Left kidney (tissue), 2 donors: ENCODE results near the gene DIPK1A. TPM values are rescaled to one million over a fixed set of nuclear protein-coding genes. Genes with fewer than 3 reads are reported as not detected.
A peak's percentile ranks its signal among the peaks of the same experiment; 100 is the strongest.
"Not testable (repeated sequence)": the region's sequence is repeated elsewhere in the genome, so short reads cannot be mapped to it uniquely, and the experiment has no call there.

Source experiments
- DNase-seq: peaks from one replicate; pipeline ENCODE4 v3.0.0-alpha.2; 2013
- polyA plus RNA-seq: library from polyadenylated mRNA; unstranded; fragments of 120-200 nt; gene quantifications from one replicate; pipeline ENCODE4 v1.2.1, GENCODE V29; 2013; ENCODE audit not compliant: insufficient read length

Gene DIPK1A
- polyA plus RNA-seq, 1 donor: 8.6 TPM

DNA sequence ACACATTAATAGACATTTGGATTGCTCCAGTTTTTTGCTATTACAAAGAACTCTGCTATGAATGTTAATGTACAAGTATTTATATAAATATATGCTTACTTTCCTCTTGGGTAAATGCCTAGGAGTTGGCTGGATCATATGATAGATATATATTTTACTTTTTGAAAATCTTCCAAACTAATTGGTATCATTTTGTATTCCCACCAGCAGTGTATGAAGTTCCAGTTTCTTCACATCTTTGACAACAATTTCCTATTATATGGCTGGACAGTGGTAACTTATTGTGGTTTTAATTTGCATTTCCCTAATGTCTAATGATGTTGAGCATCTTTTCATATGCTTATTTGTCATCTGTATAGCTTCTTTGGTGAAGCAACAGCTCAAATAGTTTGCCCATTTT lies 23.8 kb upstream of the DIPK1A start:
- DNase-seq: no peak

DNA sequence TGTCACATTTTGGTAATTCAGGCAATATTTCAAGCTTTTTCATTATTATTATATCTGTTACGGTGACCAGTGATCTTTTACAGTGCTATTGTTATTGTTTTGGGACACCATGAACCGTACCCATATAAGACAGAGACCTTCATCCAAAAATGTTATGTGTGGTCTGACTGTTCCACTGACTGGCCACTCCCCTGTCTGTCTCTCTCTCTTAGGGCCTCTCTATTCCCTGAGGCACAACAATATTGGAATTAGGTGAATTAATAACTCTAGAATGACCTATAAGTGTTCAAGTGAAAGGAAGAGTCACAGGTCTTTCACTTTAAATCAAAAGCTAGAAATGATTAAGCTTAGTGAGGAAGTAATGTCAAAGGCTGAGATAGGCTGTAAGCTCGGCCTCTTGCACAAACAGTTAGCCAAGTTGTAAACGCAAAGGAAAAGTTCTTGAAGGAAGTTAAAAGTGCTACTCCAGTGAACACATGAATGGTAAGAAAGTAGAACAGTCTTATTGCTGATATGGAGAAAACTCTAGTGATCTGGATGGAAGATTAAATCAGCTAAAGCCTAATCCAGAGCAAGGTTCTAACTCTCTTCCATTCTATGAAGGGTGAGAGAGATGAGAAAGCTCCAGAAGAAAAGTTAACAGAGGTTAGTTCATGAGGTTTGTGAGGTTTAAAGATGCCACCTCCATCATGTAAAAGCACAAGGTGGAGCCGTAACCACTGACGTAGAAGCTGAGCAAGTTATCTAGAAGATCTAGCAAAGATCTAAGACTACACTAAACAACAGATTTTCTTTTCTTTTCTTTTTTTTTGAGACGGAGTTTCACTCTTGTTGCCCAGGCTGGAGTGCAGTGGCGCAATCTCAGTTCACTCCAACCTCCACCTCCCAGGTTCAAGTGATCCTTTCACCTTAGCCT lies 19.7 kb upstream of the DIPK1A start:
- DNase-seq: no peak

GRCh38 chr1:92975551-92976232 lies 14.4 kb upstream of the DIPK1A start:
- no peak for DNase-seq

- not testable (repeated sequence) for DNase-seq
Observed at GRCh38 chr1:92974112-92974511, 12.8 kb upstream of the DIPK1A start.

DNA sequence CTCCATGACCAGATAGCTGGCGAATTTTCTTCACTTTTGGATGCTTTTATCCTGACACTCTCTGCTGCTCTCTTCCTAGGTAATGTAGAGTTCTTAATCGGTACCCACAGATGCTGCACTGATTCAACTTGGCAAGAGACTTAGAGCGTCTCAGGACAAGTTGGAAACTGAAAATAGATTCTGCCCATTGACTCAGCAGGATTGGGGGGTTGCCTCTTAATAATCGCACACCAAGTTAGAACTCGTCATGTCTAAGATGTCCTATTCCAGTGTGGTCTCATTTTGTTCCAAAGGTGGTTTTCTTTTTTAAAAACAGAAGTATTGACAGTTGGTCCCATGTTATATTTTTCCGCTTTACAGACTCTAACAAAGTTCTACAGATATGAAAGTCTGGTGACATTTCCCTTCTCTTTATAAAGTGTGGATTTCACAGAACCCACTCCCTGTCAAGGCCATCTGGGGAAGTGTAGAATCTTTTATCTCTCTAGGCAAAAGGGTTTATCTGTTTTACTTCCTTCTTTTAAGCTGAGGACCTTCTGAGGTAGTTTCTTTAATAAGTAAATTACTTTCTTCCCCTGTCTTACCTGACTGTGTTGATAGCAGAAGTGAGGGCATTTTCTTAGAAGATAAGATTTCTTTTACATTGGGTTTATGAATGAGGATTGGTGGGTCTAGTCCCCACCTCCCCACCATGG lies 12.1 kb upstream of the DIPK1A start:
- no peak for DNase-seq

DNA sequence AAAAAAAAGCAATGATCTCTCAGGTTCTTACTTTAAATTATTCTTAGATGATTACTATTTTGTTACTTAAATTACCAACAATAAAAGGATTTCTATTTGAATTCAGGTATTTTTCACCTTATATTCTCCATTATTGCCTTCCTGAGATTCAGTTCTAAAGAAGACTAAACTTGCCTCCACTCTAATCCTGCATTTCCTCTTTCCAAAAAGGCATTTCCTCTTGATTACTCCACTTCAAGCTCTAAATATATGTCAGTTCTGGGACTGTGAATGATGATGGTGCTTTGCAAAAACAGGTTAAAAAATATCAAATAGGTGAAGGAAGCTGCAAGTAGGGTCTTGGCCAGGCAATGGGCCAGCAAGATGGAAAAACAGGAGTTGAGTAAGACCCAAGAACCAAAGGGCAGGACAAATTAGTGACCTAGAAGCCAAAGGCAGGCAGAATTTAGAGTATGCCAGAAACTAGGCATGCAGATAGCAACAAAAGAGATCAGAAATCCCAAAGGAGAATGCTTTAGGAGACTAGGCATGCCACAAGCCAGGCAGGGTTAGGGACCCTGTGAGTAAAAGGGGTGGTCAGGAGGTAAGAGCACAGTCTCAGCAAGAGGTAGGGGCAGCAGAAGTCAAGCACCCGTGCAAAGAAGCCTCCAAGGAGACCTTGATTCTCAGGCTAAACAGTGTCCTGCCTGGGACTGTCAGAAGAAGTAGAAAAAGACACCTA lies 11.3 kb upstream of the DIPK1A start:
- DNase-seq: no peak

- DNase-seq: not testable (repeated sequence)
Observed at GRCh38 chr1:92971932-92972331, 10.7 kb upstream of the DIPK1A start.

DNA sequence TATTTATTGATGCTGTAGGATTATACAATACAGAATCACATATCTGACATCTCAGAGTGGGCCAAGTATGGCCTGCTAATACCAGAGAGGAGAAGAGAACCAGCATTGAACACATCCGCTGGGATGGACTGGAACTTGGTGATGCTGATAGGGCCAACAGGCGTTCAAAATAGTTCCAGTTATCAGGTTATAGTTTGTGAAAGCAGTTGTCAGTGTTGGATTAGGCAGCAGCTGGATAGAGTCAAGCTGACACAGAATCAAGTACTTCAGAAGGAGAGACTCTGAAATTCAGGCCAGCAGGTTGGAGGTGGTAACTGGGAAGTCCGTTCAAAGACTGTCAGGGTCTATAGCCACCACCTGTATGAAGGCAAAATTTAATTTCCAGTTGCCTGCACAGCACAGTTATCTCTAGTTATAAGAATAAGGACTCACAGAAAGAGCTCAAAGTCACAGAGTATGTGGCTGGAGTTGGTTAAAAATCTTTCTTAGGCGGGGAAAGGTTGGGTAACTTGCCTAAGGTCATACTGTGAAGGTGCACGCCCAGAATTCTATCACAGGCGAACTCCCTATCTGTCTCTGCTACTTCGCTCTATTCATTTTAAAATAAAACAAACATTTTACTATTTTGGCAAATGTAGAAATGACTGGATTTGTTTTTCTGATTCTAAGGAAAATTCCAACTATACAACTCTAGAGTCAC lies 9.9 kb upstream of the DIPK1A start:
- DNase-seq: no peak

DNA sequence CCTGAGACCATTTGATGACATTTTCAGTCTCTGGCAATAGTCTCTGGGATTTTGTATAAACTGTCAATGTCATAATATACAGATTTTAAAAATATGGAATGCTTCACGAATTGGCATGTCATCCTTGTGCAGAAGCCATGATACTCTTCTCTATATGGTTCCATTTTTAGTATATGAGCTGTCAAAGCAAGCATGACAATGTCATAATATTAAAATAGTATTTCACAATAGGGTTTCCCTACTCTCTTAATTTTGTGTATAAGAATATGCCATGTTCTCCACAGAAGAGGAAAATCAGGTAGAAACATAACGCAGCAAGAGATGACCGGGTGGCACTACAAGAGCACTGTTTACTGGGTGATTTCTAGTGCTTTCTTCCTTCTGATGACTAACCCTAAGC lies 8.3 kb upstream of the DIPK1A start:
- no peak for DNase-seq

DNA sequence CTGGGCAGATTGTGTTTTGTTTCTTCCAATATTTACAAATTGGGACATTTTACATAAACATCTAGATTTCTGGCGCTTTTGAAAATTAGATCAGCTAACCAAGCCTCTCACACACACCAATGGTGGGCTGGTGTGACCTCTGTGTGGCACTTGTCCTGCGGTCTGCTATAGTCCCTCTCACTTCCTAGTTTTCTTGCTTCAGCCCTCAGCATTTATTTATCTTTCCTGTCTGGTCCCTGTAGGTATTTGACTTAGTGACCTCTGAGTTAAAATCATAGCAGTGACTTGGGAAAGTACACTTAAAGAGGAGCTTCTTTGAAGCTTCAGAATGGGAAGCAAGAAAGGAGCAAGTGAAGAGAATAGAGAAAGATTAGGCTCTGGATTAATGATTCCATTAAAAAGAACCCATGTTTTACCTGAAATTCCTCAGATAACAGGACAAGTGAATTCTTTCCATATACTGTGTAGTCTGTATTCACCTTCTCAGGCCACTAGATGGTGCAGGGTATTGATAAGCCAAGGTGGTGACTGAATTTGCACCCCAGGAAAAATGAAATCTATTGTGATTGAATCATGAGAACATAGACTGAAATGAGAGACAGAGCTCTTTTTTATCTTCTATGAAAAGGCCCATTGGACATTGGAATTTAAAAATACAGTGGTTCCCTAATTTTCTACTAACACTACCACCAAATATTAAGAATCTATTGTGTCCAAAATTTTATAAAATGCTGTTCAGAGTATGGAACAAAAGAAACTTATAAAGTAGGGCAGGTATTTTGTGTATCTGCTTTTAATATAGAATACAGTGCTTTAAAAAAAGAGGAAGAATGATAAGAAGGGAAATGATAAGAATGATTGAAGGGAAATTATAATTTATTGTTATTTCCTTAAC lies 7.1 kb upstream of the DIPK1A start:
- DNase-seq: no peak

DNA sequence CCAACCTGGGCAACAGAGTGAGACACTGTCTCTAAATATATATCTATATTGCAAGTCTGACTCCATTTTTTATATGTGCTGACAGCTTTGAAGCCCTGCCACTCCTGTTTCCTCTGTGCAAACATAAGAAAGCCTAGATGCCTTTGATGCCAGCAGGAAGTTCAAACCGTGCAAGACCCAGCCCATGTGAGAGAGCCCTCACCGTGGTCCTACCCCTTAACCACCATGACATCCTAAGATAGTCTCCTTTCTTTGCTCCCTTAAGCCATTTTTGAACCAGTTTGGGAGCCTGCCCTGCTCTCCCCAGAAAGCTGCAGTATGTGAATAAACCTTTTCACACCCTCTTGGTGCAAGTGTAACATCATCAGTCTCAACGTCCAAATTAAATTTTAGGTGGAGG lies 3.7 kb upstream of the DIPK1A start:
- DNase-seq: no peak

DNA sequence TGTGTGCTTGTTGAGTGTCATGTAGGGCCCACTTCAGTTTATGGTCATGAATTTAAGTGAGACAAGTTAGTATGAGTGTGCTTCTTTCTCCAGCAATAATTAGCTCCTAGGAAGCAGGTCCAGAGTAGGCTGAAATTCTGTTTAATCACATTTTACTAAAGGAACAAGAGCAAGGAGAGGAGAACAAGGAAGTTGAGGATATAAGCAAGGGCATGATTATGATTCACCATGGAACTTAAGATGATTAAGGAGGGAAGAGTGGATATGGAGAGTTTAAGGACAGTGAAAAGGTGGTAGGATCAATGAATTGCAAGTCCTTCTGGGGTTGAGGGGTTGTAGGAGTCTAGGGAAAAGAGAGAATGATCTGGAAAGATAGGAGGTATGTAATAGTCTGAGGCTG lies 3.1 kb upstream of the DIPK1A start:
- DNase-seq: no peak

- DNase-seq: peak; percentile 36
Observed at GRCh38 chr1:92961896-92962752, 862 bp upstream of the DIPK1A start.

GRCh38 chr1:92960395-92961130 lies 699 bp downstream of the DIPK1A start:
- DNase-seq: peak; percentile 67

- no peak for DNase-seq
Observed at GRCh38 chr1:92958203-92958970, 2.9 kb downstream of the DIPK1A start.

- DNase-seq: no peak
Observed at GRCh38 chr1:92957030-92957734, 4.1 kb downstream of the DIPK1A start.
